CD14-positive monocyte (primary cell): ENCODE data around the gene KAZN. TPM values are rescaled to one million over a fixed set of nuclear protein-coding genes. Genes with fewer than 3 reads are reported as not detected.

Source experiments
- DNase-seq, 3 donors: peaks; one replicate each; pipeline ENCODE4 v3.0.0-alpha.2; 2011 to 2022
- H2AFZ ChIP-seq: 2 replicates; pipeline ENCODE4 v1.6.0; 2012; ENCODE audit warnings: mild to moderate bottlenecking, low read depth, low read length, inconsistent platforms; ENCODE audit not compliant: insufficient read depth, poor library complexity, severe bottlenecking
- H3K27ac ChIP-seq, 2 donors: 1 replicate in 1 of 2; 2 replicates in 1 of 2; pipeline ENCODE4 v1.5.1; 2012 to 2013; ENCODE audit warnings: low read length in 2 of 2, control low read depth in 1 of 2, inconsistent platforms in 1 of 2, low read depth in 1 of 2, mild to moderate bottlenecking in 1 of 2
- H3K27me3 ChIP-seq, 2 donors: one replicate each; pipeline versions ENCODE4 v1.6.0 to v1.6.1; 2011 to 2013; ENCODE audit warnings: low read length in 2 of 2; ENCODE audit not compliant: control insufficient read depth in 2 of 2, insufficient read depth in 2 of 2
- H3K36me3 ChIP-seq, 2 donors: replicated peaks in 1 of 2; 1 replicate in 1 of 2; 2 replicates in 1 of 2; pipeline versions ENCODE4 v1.5.1 to v1.6.1; 2012 to 2013; ENCODE audit warnings: low read length in 2 of 2, control low read depth in 1 of 2, inconsistent platforms in 1 of 2, mild to moderate bottlenecking in 1 of 2; ENCODE audit not compliant: insufficient read depth in 2 of 2, control insufficient read depth in 1 of 2
- H3K4me1 ChIP-seq, 2 donors: 1 replicate in 1 of 2; 2 replicates in 1 of 2; pipeline versions ENCODE4 v1.5.1 to v1.6.1; 2012 to 2013; ENCODE audit warnings: low read length in 2 of 2, control low read depth in 1 of 2, inconsistent platforms in 1 of 2, mild to moderate bottlenecking in 1 of 2, moderate library complexity in 1 of 2; ENCODE audit not compliant: insufficient read depth in 2 of 2, control insufficient read depth in 1 of 2
- H3K4me2 ChIP-seq: replicated peaks from 2 replicates; pipeline ENCODE3; 2012; ENCODE audit warnings: low read length, moderate library complexity, mild to moderate bottlenecking; ENCODE audit not compliant: poor library complexity, severe bottlenecking; ENCODE audit errors: extremely low read depth
- H3K4me3 ChIP-seq, 3 experiments: fragments of 200-600 bp in 1 of 3; sonication (generic) in 1 of 3; replicated peaks in 1 of 3; 1 replicate in 2 of 3; 2 replicates in 1 of 3; pipeline ENCODE4 v1.5.1; 2011 to 2013; ENCODE audit warnings: low read length in 3 of 3, mild to moderate bottlenecking in 3 of 3, control low read depth in 2 of 3, low read depth in 2 of 3, inconsistent platforms in 1 of 3, moderate library complexity in 1 of 3
- H3K79me2 ChIP-seq: 2 replicates; pipeline ENCODE4 v1.6.0; 2012; ENCODE audit warnings: mild to moderate bottlenecking, control low read depth, inconsistent platforms, low read length, moderate library complexity; ENCODE audit not compliant: insufficient read depth
- H3K9ac ChIP-seq: 2 replicates; pipeline ENCODE4 v1.6.0; 2017; ENCODE audit warnings: low read length, mild to moderate bottlenecking; ENCODE audit not compliant: insufficient read depth, poor library complexity, severe bottlenecking
- H3K9me3 ChIP-seq, 2 donors: replicated peaks in 1 of 2; 1 replicate in 1 of 2; 2 replicates in 1 of 2; pipeline versions ENCODE4 v1.5.1 to v1.6.1; 2012 to 2013; ENCODE audit warnings: low read length in 2 of 2, control low read depth in 1 of 2; ENCODE audit not compliant: control insufficient read depth in 1 of 2, insufficient read depth in 1 of 2
- H4K20me1 ChIP-seq: 2 replicates; pipeline ENCODE4 v1.6.0; 2012; ENCODE audit warnings: mild to moderate bottlenecking, low read length, control low read depth, moderate library complexity; ENCODE audit not compliant: insufficient read depth
- H3K27ac Mint-ChIP-seq, 7 donors: one replicate each; pipeline ENCODE4 v1.8.0; 2020; ENCODE audit warnings: mild to moderate bottlenecking in 7 of 7, mixed read lengths in 7 of 7, moderate library complexity in 6 of 7, inconsistent platforms in 2 of 7
- H3K27me3 Mint-ChIP-seq, 3 donors: one replicate each; pipeline ENCODE4 v1.8.0; 2021 to 2022; ENCODE audit warnings: low read depth in 3 of 3, mild to moderate bottlenecking in 3 of 3, mixed read lengths in 3 of 3, moderate library complexity in 3 of 3, inconsistent platforms in 1 of 3
- H3K36me3 Mint-ChIP-seq, 2 donors: one replicate each; pipeline ENCODE4 v1.8.0; 2020; ENCODE audit warnings: mixed read lengths in 2 of 2, inconsistent platforms in 1 of 2, mild to moderate bottlenecking in 1 of 2
- H3K4me1 Mint-ChIP-seq: one replicate; pipeline ENCODE4 v1.8.0; 2020; ENCODE audit warnings: mild to moderate bottlenecking, mixed read lengths
- H3K4me3 Mint-ChIP-seq, 2 donors: one replicate each; pipeline ENCODE4 v1.8.0; 2020; ENCODE audit warnings: mild to moderate bottlenecking in 2 of 2, mixed read lengths in 2 of 2, moderate library complexity in 1 of 2
- H3K9me3 Mint-ChIP-seq, 7 donors: one replicate each; pipeline ENCODE4 v1.8.0; 2020 to 2022; ENCODE audit warnings: mixed read lengths in 7 of 7, mild to moderate bottlenecking in 6 of 7, moderate library complexity in 6 of 7, inconsistent platforms in 2 of 7
- WGBS: methylation state at CpG from one replicate; pipeline ENCODE4 v1.1.5; 2013; ENCODE audit warnings: missing lambda C conversion rate; ENCODE audit not compliant: insufficient coverage; 5-methylcytosine and 5-hydroxymethylcytosine counted together
- intact Hi-C, 2 donors: fragments of 100-400 bp; cut with micrococcal nuclease; formaldehyde crosslinking; loops; one replicate each; pipeline versions ENCODE4 v1.15.0 to v1.15.1; 2023
- polyA plus RNA-seq, 3 donors: library from polyadenylated mRNA; depleted of rRNA in 1 of 3; unstranded in 2 of 3; stranded (reverse) in 1 of 3; fragments of 300-500 nt in 2 of 3; fragments of >200 nt in 1 of 3; fragmentation: Illumina TruSeq in 2 of 3; gene quantifications; 1 replicate in 2 of 3; 2 replicates in 1 of 3; pipeline ENCODE4 v1.2.3, GENCODE V29; 2012 to 2021
- TF ChIP-seq, protein P1 (sequence below): fragments of 200-600 bp; IDR thresholded peaks from one replicate; pipeline ENCODE4 v1.8.0; 2022; ENCODE audit warnings: antibody characterized with exemption, mild to moderate bottlenecking

Gene KAZN
- polyA plus RNA-seq, 3 donors: not detected

- no peak for DNase-seq
- Histone ChIP-seq H3K9me3 (no peaks in the 10 kb centered on the region), H3K27ac (no peak overlapping the region), H3K79me2 (no peaks in the 10 kb centered on the region), H2AFZ (no peak overlapping the region), H3K4me3 (no peak overlapping the region), H3K27me3 (no peaks in the 10 kb centered on the region), H3K4me2 (no peak overlapping the region), H3K36me3 (no peaks in the 10 kb centered on the region), H3K4me1 (no peaks in the 10 kb centered on the region), H3K9ac (no peak overlapping the region), H4K20me1 (no peaks in the 10 kb centered on the region)
- TF ChIP-seq, protein P1, sequence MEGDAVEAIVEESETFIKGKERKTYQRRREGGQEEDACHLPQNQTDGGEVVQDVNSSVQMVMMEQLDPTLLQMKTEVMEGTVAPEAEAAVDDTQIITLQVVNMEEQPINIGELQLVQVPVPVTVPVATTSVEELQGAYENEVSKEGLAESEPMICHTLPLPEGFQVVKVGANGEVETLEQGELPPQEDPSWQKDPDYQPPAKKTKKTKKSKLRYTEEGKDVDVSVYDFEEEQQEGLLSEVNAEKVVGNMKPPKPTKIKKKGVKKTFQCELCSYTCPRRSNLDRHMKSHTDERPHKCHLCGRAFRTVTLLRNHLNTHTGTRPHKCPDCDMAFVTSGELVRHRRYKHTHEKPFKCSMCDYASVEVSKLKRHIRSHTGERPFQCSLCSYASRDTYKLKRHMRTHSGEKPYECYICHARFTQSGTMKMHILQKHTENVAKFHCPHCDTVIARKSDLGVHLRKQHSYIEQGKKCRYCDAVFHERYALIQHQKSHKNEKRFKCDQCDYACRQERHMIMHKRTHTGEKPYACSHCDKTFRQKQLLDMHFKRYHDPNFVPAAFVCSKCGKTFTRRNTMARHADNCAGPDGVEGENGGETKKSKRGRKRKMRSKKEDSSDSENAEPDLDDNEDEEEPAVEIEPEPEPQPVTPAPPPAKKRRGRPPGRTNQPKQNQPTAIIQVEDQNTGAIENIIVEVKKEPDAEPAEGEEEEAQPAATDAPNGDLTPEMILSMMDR: no peak
- Mint-ChIP-seq H3K27ac (no peak overlapping the region), H3K36me3 (no peaks in the 10 kb centered on the region), H3K4me1 (no peaks in the 10 kb centered on the region), H3K27me3 (no peaks in the 10 kb centered on the region), H3K9me3 (peaks cover 0 to 3% (median 0%) of the 10 kb centered on the region in 7 donors), H3K4me3 (no peak overlapping the region)
- WGBS: 86% methylated on average over 11 of the region's 17 CpGs
- intact Hi-C loops: no loop called here
These were observed 29.4 kb downstream of the KAZN start for GRCh38 chr1:14627608-14628489.

DNA sequence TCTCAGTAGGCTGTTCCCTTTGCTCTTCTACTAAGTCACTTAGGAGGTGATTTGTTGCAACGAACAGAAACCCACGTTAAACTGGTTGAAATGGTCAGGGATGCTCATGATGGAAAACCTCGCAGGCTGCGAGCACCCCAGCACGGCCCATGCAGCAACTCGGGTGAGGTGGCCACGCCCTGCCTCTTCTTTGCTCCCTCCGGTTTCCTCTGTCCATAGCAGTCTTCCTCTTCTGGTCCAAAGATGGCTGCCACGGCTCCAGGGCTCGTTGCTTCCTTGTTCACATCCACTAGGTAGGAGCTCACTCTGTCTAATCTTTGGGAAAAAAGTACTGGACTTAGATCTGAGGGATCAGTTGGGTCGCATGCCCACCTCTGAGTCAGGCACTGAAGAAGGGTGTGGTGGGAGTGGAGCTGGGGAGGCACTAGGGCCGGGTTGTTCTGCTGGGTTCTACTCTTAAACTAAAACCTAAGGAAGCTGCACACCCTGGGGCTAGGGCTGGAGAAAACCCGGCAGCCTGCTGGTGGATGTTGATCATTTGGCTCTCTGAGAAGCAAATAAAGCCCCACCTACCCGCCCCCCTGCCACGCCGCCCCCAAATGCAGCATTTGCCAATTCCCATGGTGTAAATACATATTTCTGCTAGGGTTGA, 31.0 kb downstream of the KAZN start:
- Histone ChIP-seq H3K36me3 (no peaks in the 10 kb centered on the region), H2AFZ (no peak overlapping the region)
- peak overlapping the region in 2 of 7 donors; percentile 15 to 40 for H3K27ac Mint-ChIP-seq

More for the DNA sequence above, 31.0 kb downstream of the KAZN start:
- Histone ChIP-seq H3K9me3 (no peaks in the 10 kb centered on the region), H3K9ac (no peak overlapping the region), H3K4me2 (no peak overlapping the region), H3K27ac (no peak overlapping the region), H3K4me1 (no peaks in the 10 kb centered on the region), H3K79me2 (no peaks in the 10 kb centered on the region), H4K20me1 (no peaks in the 10 kb centered on the region), H3K4me3 (no peak overlapping the region), H3K27me3 (no peaks in the 10 kb centered on the region)
- WGBS: 92% methylated on average over 13 of the region's 16 CpGs
- Mint-ChIP-seq H3K36me3 (no peaks in the 10 kb centered on the region), H3K4me1 (no peaks in the 10 kb centered on the region), H3K9me3 (peaks cover 0 to 2% (median 0%) of the 10 kb centered on the region in 7 donors), H3K4me3 (no peak overlapping the region), H3K27me3 (peaks cover 0 to 1% (median 1%) of the 10 kb centered on the region in 3 donors)
- intact Hi-C loops: no loop called here
- no peak for DNase-seq
- TF ChIP-seq, protein P1: no peak
